GM12891 (cell line): ENCODE data around the gene ERBB3.
"Not testable (repeated sequence)": the region's sequence is repeated elsewhere in the genome, so short reads cannot be mapped to it uniquely, and the experiment has no call there.

Source experiments
- DNase-seq: peaks from one replicate; pipeline ENCODE4 v3.0.0; 2011; ENCODE audit warnings: low spot score; ENCODE audit not compliant: insufficient read length
- FAIRE-seq: peaks from 2 replicates; lab custom pipeline; 2011; peaks lifted over from hg19 to GRCh38; lab: Jason Lieb, UNC
- PAX5 ChIP-seq: IDR thresholded peaks from 2 replicates; pipeline ENCODE4 v1.6.1; 2011; ENCODE audit warnings: low read length, moderate library complexity, mild to moderate bottlenecking; ENCODE audit not compliant: insufficient read depth, severe bottlenecking
- POLR2A ChIP-seq: IDR thresholded peaks from 2 replicates; pipeline ENCODE4 v1.6.1; 2011; ENCODE audit warnings: low read depth, low read length, control low read depth
- POLR2AphosphoS5 ChIP-seq: IDR thresholded peaks from 2 replicates; pipeline ENCODE4 v1.6.1; 2011; ENCODE audit warnings: low read depth, low read length, control low read depth
- POU2F2 ChIP-seq: IDR thresholded peaks from 2 replicates; pipeline ENCODE4 v1.6.1; 2011; ENCODE audit warnings: low read depth, mild to moderate bottlenecking, control low read depth, low read length, moderate library complexity
- SPI1 ChIP-seq: IDR thresholded peaks from 2 replicates; pipeline ENCODE4 v1.6.1; 2011; ENCODE audit warnings: low read depth, low read length, control low read depth
- TAF1 ChIP-seq: IDR thresholded peaks from 2 replicates; pipeline ENCODE4 v1.6.1; 2011; ENCODE audit warnings: low read depth, low read length, control low read depth

ERBB3 gene

DNA sequence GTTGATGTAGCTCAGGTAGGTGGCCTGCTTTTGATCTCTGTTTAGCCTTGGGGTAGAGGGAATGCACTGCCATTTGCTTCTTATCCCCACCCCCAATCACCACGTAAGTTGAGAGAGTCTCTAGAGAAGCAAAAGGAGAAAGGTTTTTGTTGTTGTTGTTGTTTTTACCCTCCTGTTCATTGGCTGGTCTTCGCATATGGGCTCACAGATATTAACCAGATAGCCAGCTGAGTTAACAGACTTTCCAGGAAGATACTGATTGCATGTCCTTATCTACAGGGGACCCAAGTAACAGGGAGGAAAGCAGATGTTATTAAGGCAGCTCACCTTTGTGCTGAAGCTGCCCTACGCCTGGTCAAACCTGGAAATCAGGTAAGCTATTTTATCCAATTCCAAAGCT lies 27.3 kb downstream of the ERBB3 start:
- DNase-seq (no peak), FAIRE-seq (no peak)
- TF ChIP-seq POLR2AphosphoS5 (no peak), SPI1 (no peak), POLR2A (no peak), PAX5 (no peak), POU2F2 (no peak)

- TF ChIP-seq SPI1, result no peak
- TF ChIP-seq TAF1, result no peak
- no peak for TF ChIP-seq POLR2AphosphoS5
- no peak for TF ChIP-seq PAX5
- TF ChIP-seq POLR2A, result no peak
- no peak for TF ChIP-seq POU2F2
- no peak for FAIRE-seq
- no peak for DNase-seq
Observed at GRCh38 chr12:56110571-56110970, 30.6 kb downstream of the ERBB3 start.

GRCh38 chr12:56114084-56114483 lies 34.1 kb downstream of the ERBB3 start:
- FAIRE-seq, result no peak
- TF ChIP-seq PAX5 (no peak), POU2F2 (no peak), TAF1 (no peak), POLR2AphosphoS5 (no peak), SPI1 (no peak), POLR2A (0 out of 2 replicates have a peak, but pooled peaks have one; percentile 14)
- DNase-seq, result no peak

DNA sequence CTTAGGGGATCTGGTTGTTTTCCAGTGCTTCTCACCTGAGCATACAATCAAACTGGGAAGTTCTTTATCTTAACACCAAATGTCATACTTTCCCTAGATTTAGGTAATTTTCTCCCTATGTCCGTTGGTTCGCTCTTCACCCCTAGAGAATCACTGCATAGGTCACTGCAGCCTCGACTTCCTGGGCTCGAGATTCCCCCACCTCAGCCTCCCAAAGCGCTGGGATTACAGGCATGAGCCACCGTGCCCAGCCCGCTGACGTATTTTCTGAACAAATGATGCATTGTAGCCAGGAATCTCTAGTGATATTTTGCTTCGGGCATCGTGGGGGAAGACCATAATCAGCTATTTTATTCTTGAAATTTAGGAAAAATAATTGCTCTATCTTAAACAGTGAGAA lies 35.4 kb downstream of the ERBB3 start:
- no peak for FAIRE-seq
- DNase-seq, result no peak
- no peak for TF ChIP-seq POU2F2
- no peak for TF ChIP-seq POLR2A

- TF ChIP-seq PAX5 (no peak), POLR2AphosphoS5 (peak; percentile 100), POLR2A (peak; percentile 100), SPI1 (peak; percentile 79), TAF1 (peak; percentile 99), POU2F2 (peak; percentile 96)
- DNase-seq (no peak), FAIRE-seq (peak; percentile 94)
Observed at GRCh38 chr12:56116267-56117081, 36.5 kb downstream of the ERBB3 start, which contains the start of gene RPL41. Gene RPL41 (plus strand): TSS chr12:56116633.

DNA sequence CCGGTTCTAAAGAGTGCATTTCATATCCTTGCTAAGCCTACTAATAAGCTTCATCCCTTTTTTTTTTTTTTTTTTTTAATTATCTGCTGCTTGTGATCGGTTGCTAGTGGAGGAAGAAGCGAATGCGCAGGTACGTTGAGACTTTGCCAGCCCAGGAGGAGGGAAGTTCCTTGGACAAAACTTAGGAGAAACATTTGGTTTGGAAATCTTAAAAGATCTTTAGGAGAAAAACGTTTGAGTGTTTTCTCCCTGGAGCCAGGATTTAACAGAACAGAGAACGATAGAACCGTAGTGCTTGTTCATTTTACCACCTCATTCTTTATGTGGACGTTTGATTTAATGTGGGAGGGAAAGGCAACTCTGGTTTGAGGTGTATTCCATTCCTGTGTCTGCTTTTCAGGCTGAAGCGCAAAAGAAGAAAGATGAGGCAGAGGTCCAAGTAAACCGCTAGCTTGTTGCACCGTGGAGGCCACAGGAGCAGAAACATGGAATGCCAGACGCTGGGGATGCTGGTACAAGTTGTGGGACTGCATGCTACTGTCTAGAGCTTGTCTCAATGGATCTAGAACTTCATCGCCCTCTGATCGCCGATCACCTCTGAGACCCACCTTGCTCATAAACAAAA lies 37.2 kb downstream of the ERBB3 start:
- FAIRE-seq, DNase-seq: not testable (repeated sequence)

GRCh38 chr12:56117778-56118687 lies 38.1 kb downstream of the ERBB3 start, which contains the start of gene ZC3H10:
Gene ZC3H10 (plus strand): TSS chr12:56118266. CDS start chr12:56120563, 2,297 bp downstream.
- peak; percentile 100 for FAIRE-seq

DNA sequence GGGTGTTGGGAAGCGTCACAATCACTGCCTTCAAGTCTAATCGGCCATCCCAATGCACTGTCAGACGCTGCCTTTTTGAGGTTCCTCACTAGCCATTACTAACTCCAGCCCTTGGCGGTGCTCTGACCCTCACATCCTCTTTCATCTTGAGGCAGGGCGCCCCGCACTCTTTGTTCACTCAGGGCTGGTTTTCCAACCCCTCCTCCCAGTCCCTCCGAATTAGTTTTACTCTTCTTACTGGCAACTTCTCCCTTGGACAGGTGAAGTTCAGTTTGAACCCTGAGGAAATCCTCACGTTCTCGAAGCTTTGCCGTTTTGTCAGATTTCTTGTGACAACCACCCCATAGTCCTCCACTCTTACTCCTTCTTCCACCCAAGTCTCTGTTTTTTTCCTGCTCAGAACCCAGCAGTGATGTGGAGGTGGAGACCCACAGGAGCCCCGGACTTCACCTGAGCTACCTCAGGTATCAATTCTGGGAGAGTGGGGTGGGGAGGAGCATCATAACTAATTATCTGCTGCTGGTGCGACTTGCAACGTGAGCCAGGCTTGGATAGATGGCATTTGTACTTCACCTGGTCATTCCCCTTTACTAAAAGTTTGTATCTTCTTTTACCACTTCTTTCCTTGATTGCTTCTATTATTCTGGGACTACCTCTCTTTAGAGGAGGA lies 38.9 kb downstream of the ERBB3 start:
- no peak for DNase-seq
- no peak for FAIRE-seq
- peak; percentile 20; the same call in 1 of the 2 replicates for TF ChIP-seq SPI1
- TF ChIP-seq POU2F2, result no peak

More at GRCh38 chr12:56117778-56118687, 38.1 kb downstream of the ERBB3 start, which contains the start of gene ZC3H10:
- peak; percentile 88 for DNase-seq
- TF ChIP-seq TAF1, result peak; percentile 28; the same call in 1 of the 2 replicates
- TF ChIP-seq PAX5, result no peak
- peak; percentile 55 for TF ChIP-seq SPI1
- peak; percentile 100 for TF ChIP-seq POLR2AphosphoS5
- TF ChIP-seq POLR2A, result peak; percentile 99
- TF ChIP-seq POU2F2, result peak; percentile 98

DNA sequence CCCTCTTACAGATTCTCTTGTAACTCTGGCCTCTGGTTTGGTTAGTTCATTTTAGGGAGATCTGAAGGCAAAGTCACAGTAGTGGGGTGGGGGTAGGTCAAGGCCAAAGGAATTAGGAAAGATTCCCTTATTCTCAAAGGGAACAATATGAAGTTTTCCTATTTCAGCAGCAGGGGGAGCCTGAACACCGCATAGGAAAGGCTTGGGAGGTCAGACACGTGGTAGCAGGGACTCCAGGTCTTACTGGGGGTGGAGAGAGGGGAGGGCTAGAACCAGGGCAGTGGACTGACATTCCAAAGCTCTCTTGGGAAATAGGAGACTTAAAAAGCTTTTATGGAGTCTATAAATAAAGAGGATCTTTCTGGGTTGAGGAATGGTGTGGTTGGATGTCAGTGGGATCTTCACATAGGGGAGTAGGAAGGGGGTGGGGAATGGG lies 39.4 kb downstream of the ERBB3 start:
- TF ChIP-seq POLR2A (no peak), POLR2AphosphoS5 (no peak), POU2F2 (no peak), TAF1 (no peak), SPI1 (no peak), PAX5 (no peak)
- FAIRE-seq, result no peak
- no peak for DNase-seq
